Right lung (tissue), 5 donors: Measurements from ENCODE around the gene NFAM1. TPM values are rescaled to one million over a fixed set of nuclear protein-coding genes. Genes with fewer than 3 reads are reported as not detected.

ENCODE experiments used
- DNase-seq, 2 donors: peaks; one replicate each; pipeline ENCODE4 v3.0.0-alpha.2; 2013
- polyA plus RNA-seq, 5 donors: library from polyadenylated mRNA; unstranded; fragments of 120-200 nt; gene quantifications; one replicate each; pipeline versions ENCODE4 v1.2.1 to v1.2.3, GENCODE V29; 2013; ENCODE audit warnings: inconsistent platforms in 1 of 5, low replicate concordance in 1 of 5; ENCODE audit not compliant: insufficient read length in 5 of 5, insufficient read depth in 1 of 5

Gene NFAM1
- polyA plus RNA-seq, 5 donors: 0.60 to 1.4 (median 1.2) TPM

GRCh38 chr22:42335839-42336378 lies 96.3 kb downstream of the NFAM1 start:
- DNase-seq: no peak

DNA sequence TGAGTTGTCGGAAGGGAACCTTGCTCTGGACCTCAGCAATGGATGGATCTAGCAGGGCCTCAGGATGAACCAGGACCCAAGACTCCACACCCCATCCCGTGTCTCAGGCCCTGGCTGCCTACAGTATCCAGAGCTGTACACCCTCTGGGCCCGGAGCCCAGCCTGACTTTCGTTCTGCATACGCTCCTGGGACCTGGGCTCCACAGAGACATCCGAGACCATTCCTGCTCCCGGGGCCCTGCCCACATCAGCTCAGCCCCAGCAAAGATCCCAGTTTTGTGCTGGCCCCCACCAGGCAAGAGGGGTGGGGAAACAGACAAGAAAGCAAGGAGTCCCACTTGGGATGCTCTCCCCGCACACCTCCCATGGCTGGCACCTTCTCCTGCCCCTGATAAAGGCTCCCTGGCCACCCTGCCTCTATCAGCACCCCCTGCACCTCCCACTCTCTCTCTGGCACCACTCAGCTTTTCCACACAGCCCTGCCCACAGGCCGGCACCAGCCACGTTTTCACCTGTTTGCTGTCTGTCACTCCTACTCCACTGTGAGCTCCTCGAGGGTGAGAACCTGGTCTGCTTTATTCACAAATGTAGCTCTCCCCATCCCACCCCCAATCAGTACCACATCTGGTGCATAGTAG lies 97.2 kb downstream of the NFAM1 start:
- DNase-seq: no peak

DNA sequence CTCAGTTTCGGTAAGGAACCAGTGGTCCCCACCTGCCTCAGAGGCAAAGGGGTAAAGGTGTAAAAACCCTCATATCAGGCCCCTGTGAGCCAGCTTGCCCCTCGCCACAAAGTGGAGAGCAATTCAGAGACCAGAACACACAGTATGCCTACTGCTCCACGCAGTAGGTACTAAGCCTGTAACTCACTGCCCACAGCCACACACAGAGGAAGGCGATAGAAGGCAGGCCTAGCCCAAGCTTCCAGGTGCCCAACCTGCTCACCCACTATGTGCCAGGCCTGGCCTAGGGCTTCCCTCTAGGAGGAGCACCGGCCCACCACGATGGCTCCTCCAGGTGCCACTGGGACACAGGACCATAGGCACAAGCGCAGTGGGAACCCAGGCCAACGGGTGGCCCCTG lies 98.7 kb downstream of the NFAM1 start:
- DNase-seq: no peak

DNA sequence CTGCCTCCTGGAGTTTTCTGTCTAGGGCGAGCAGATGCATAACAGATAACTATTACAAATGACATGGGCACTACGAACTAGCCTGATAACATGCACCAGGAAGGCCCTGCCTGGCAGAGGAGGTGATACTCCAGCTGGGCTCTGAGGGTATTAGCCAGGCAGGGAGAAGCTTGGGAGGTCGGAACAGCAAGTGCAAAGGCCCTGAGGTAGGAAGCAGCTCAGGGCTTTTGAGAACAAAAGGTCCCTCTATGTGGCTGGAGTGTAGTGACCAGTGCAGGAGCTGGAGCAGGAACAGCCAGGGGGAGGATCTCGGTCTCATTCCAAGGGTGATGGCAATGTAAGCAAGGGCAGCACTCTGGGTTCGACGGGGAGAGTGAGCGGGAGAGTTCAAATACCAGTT lies 100.1 kb downstream of the NFAM1 start:
- no peak for DNase-seq

DNA sequence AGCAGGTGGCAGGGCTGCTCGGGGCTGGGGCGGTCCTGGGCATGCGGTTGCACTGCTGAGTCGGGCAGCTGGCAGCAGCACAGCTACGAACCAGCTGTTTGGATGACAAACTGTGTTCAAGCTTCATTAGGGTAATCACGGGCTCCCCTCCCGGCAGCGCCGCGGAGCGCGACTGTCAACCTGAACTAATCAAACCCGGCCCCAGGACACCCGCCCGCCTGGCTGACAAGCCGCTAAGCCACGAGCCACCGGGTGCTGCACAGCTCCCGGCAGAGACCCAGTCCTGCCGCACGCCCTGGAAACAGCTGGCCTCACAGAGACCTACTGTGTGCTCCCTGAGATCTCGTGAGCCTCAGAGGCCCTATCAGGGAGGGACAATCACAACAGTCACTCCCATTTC lies 101.2 kb downstream of the NFAM1 start:
- no peak for DNase-seq

Other genes starting within 250 kb of the NFAM1 start
- 10 to 100 TPM; 20.6 to 24.9 (median 23.2) TPM for gene TCF20, start 161.8 kb downstream of the NFAM1 start, polyA plus RNA-seq
- 10 to 100 TPM; 25.8 to 45.9 (median 29.5) TPM for gene RRP7A, start 87.4 kb upstream of the NFAM1 start, polyA plus RNA-seq
- 10 to 100 TPM in 1 of 5 donors, 1 to 10 TPM in 4; 5.8 to 11.8 (median 7.2) TPM for gene SERHL2, start 121.6 kb upstream of the NFAM1 start, polyA plus RNA-seq
- 100 to 1,000 TPM; 106 to 116 (median 111) TPM for gene POLDIP3, start 182.5 kb upstream of the NFAM1 start, polyA plus RNA-seq
- under 1 TPM in 2 of 5 donors, not detected in 3; 0.15 to 0.18 TPM for gene ATP5MGL, start 208.2 kb upstream of the NFAM1 start, polyA plus RNA-seq
- gene CYB5R3, start 217.0 kb upstream of the NFAM1 start, polyA plus RNA-seq: 100 to 1,000 TPM; 120 to 176 (median 128) TPM